HepG2 (cell line): Measurements from ENCODE around the gene CD163L1. TPM values are rescaled to one million over a fixed set of nuclear protein-coding genes. Genes with fewer than 3 reads are reported as not detected.

Experiments used
- ATAC-seq: fragments of 200-7000 bp; cut with Tn5 transposase; 3 replicates; pipeline ENCODE4 v1.9.1; 2020; ENCODE audit warnings: mild to moderate bottlenecking, moderate library complexity
- BruUV-seq: library from RNA; stranded (reverse); fragments of 400-500 nt; replicated peaks from 2 replicates; lab custom pipeline; 2021; lab: Mats Ljungman, UMichigan
- CTCF ChIA-PET: fragments of 300-600 bp; formaldehyde crosslinking; extraction: SDS; loops from one replicate; lab custom pipeline; 2021; ENCODE audit warnings: low total read pairs, inconsistent platforms, low intra/inter-chr PET ratio; lab: Yijun Ruan, JAX
- POLR2A ChIA-PET: fragments of 350-600 bp; sonication (Branson Sonifier 250); formaldehyde crosslinking; loops from one replicate; lab custom pipeline; 2020; ENCODE audit warnings: antibody characterized with exemption, inconsistent platforms; lab: Yijun Ruan, JAX
- DNase-seq: peaks from one replicate; pipeline ENCODE4 v3.0.0-alpha.2; 2015; ENCODE audit warnings: low spot score
- FAIRE-seq: peaks from 3 replicates; lab custom pipeline; 2011; peaks lifted over from hg19 to GRCh38; lab: Jason Lieb, UNC
- H2AFZ ChIP-seq: one replicate; pipeline ENCODE4 v1.6.1; 2011; ENCODE audit warnings: low read length, inconsistent platforms
- H3K27ac ChIP-seq: fragments of 300-600 bp; 3 replicates; pipeline ENCODE4 v1.8.0; 2011; ENCODE audit warnings: mixed run types, mild to moderate bottlenecking, mixed read lengths, low read length, inconsistent platforms; ENCODE audit not compliant: insufficient read depth; ENCODE audit errors: extremely low read length
- H3K27me3 ChIP-seq, 2 experiments: fragments of 200-600 bp in 1 of 2; 2 replicates in 1 of 2; 3 replicates in 1 of 2; pipeline versions ENCODE4 v1.6.0 to v1.8.0; 2011; ENCODE audit warnings: low read length in 2 of 2, mild to moderate bottlenecking in 2 of 2, moderate library complexity in 2 of 2, inconsistent platforms in 1 of 2; ENCODE audit not compliant: insufficient read depth in 2 of 2, control insufficient read depth in 1 of 2
- H3K36me3 ChIP-seq, 2 experiments: fragments of 200-600 bp in 1 of 2; replicated peaks in 1 of 2; 2 replicates in 1 of 2; 3 replicates in 1 of 2; pipeline versions ENCODE4 v1.5.1 to v1.8.0; 2011; ENCODE audit warnings: low read length in 2 of 2, inconsistent platforms in 1 of 2; ENCODE audit not compliant: insufficient read depth in 2 of 2, control insufficient read depth in 1 of 2
- H3K4me1 ChIP-seq: 2 replicates; pipeline ENCODE4 v1.5.1; 2012; ENCODE audit warnings: low read length, inconsistent platforms; ENCODE audit not compliant: insufficient read depth
- H3K4me2 ChIP-seq: 2 replicates; pipeline ENCODE4 v1.6.0; 2011; ENCODE audit warnings: low read depth, low read length, inconsistent platforms
- H3K4me3 ChIP-seq, 3 experiments: fragments of 200-600 bp in 1 of 3; sonication (generic), shearing (Covaris generic) in 1 of 3; replicated peaks in 1 of 3; 2 replicates each; pipeline ENCODE4 v1.5.1; 2011 to 2016; ENCODE audit warnings: low read length in 3 of 3, inconsistent platforms in 2 of 3, low read depth in 2 of 3, mild to moderate bottlenecking in 2 of 3, control low read depth in 1 of 3, mixed read lengths in 1 of 3; ENCODE audit not compliant: insufficient read depth in 1 of 3
- H3K79me2 ChIP-seq: one replicate; pipeline ENCODE4 v1.6.1; 2011; ENCODE audit warnings: low read length, inconsistent platforms; ENCODE audit not compliant: insufficient read depth
- H3K9ac ChIP-seq: 2 replicates; pipeline ENCODE4 v1.6.0; 2011; ENCODE audit warnings: mild to moderate bottlenecking, low read depth, low read length, inconsistent platforms; ENCODE audit not compliant: insufficient read depth
- H3K9me3 ChIP-seq: 2 replicates; pipeline ENCODE4 v1.5.1; 2012; ENCODE audit warnings: mild to moderate bottlenecking, low read length
- H4K20me1 ChIP-seq: 2 replicates; pipeline ENCODE4 v1.6.0; 2011; ENCODE audit warnings: inconsistent platforms, mild to moderate bottlenecking, low read length, moderate library complexity; ENCODE audit not compliant: insufficient read depth
- DZIP1 ChIP-seq: sonication (generic); formaldehyde crosslinking; IDR thresholded peaks from 2 replicates; pipeline ENCODE4 v1.5.0; 2020; ENCODE audit warnings: mild to moderate bottlenecking, missing genetic modification reagents
- GLMP ChIP-seq: sonication (generic); formaldehyde crosslinking; IDR thresholded peaks from 2 replicates; pipeline ENCODE4 v1.9.0; 2021; ENCODE audit warnings: missing genetic modification reagents, mild to moderate bottlenecking, borderline replicate concordance
- ZBED4 ChIP-seq: sonication (generic); formaldehyde crosslinking; IDR thresholded peaks from 2 replicates; pipeline ENCODE4 v1.4.0; 2020; ENCODE audit warnings: missing genetic modification reagents, borderline replicate concordance
- ZHX1 ChIP-seq: sonication (generic); formaldehyde crosslinking; IDR thresholded peaks from 2 replicates; pipeline ENCODE4 v1.8.1; 2022; ENCODE audit warnings: low read depth, mild to moderate bottlenecking, missing genetic modification reagents
- ZNF121 ChIP-seq: sonication (generic); formaldehyde crosslinking; IDR thresholded peaks from 2 replicates; pipeline ENCODE4 v1.5.0; 2020; ENCODE audit warnings: mild to moderate bottlenecking, missing genetic modification reagents
- ZSCAN12 ChIP-seq: sonication (generic); formaldehyde crosslinking; IDR thresholded peaks from 2 replicates; pipeline ENCODE4 v1.9.0; 2021; ENCODE audit warnings: mild to moderate bottlenecking, missing genetic modification reagents
- WGBS: methylation state at CpG from one replicate; pipeline ENCODE4 v1.1.6; 2017; ENCODE audit warnings: low lambda C conversion rate; 5-methylcytosine and 5-hydroxymethylcytosine counted together
- in situ Hi-C: cut with HindIII; loops from 2 replicates; pipeline ENCODE4 v1.10.0; 2017; ENCODE audit warnings: low pct_unique_long_range_greater_than_20kb; ENCODE audit not compliant: extremely low pct_ligation_motif_present
- intact Hi-C: fragments of 100-400 bp; cut with micrococcal nuclease; formaldehyde crosslinking; loops from one replicate; pipeline ENCODE4 v1.10.0; 2022; ENCODE audit not compliant: unreplicated experiment
- polyA plus RNA-seq, 8 experiments: library from polyadenylated mRNA; depleted of rRNA in 3 of 8; stranded (reverse) in 7 of 8; unstranded in 1 of 8; fragments of >200 nt; fragmentation: Illumina TruSeq in 4 of 8; extraction: Trizol in 4 of 8; gene quantifications; 2 replicates each; pipeline versions ENCODE4 v1.2.1 to v1.2.3, GENCODE V29; 2011 to 2016; ENCODE audit warnings: low read depth in 4 of 8, missing spikeins in 1 of 8, mixed read lengths in 1 of 8; ENCODE audit not compliant: insufficient read depth in 1 of 8
- total RNA-seq, 5 experiments: library from RNA; depleted of rRNA; stranded (reverse); fragments of >200 nt; fragmentation: Illumina TruSeq; extraction: Trizol; gene quantifications; 2 replicates each; pipeline ENCODE4 v1.2.3, GENCODE V29; 2016; ENCODE audit warnings: low read depth in 1 of 5

The CD163L1 gene
- total and polyA plus RNA-seq, 2 of the 13 experiments (the other 11 are each of a cell fraction or from before 2014, with no cell fraction given): 3.4 to 6.8 TPM

GRCh38 chr12:7387289-7387688, 56.7 kb downstream of the CD163L1 start:
- intact Hi-C loops: no loop called here
- 0% methylated on average over 1 of the region's 1 CpG for WGBS
- Histone ChIP-seq H3K4me3 (no peak overlapping the region), H3K4me1 (no peaks in the 10 kb centered on the region), H2AFZ (no peak overlapping the region), H3K9ac (no peak overlapping the region)
- BruUV-seq: no TSS peak
- no peak for FAIRE-seq
- POLR2A ChIA-PET: no interaction called here
- TF ChIP-seq ZBED4 (CRISPR knock-in tag): no peak
- TF ChIP-seq, all 625 proteins: peak for 0
- no peaks in the 10 kb centered on the region for H3K9me3 ChIP-seq
- H3K4me2 ChIP-seq: no peak overlapping the region
- H3K36me3 ChIP-seq: no peaks in the 10 kb centered on the region
- no peak for DNase-seq
- no peaks in the 10 kb centered on the region for H3K79me2 ChIP-seq
- H3K27me3 ChIP-seq: no peaks in the 10 kb centered on the region
- CTCF ChIA-PET: no interaction called here
- in situ Hi-C loops: no loop called here
- no peak for ATAC-seq
- no peak overlapping the region for H3K27ac ChIP-seq
- H4K20me1 ChIP-seq: no peaks in the 10 kb centered on the region

- ATAC-seq (no peak), FAIRE-seq (no peak)
- no TSS peak for BruUV-seq
- TF ChIP-seq DZIP1 (CRISPR knock-in tag) (no peak), ZNF121 (CRISPR knock-in tag) (no peak), ZSCAN12 (no peak), GLMP (CRISPR knock-in tag) (no peak), ZHX1 (CRISPR knock-in tag) (no peak)
These were observed 60.8 kb downstream of the CD163L1 start for GRCh38 chr12:7383157-7383556.

More at GRCh38 chr12:7383157-7383556, 60.8 kb downstream of the CD163L1 start:
- no peak overlapping the region for H3K27ac ChIP-seq
- H3K27me3 ChIP-seq: no peaks in the 10 kb centered on the region; a peak in 1 of 5 replicates
- WGBS: 0% methylated on average over 1 of the region's 1 CpG
- H3K9me3 ChIP-seq: no peaks in the 10 kb centered on the region
- no peaks in the 10 kb centered on the region for H4K20me1 ChIP-seq
- POLR2A ChIA-PET: no interaction called here
- no peak overlapping the region for H2AFZ ChIP-seq
- H3K4me1 ChIP-seq: no peaks in the 10 kb centered on the region
- H3K79me2 ChIP-seq: no peaks in the 10 kb centered on the region
- intact Hi-C loops: no loop called here
- H3K9ac ChIP-seq: no peak overlapping the region
- in situ Hi-C loops: no loop called here
- H3K4me2 ChIP-seq: no peak overlapping the region
- H3K4me3 ChIP-seq: no peak overlapping the region
- CTCF ChIA-PET: no interaction called here
- no peaks in the 10 kb centered on the region for H3K36me3 ChIP-seq
- DNase-seq: no peak
